Subcutaneous abdominal adipose tissue (tissue), 5 donors: ENCODE data around the gene TMPRSS2.

ENCODE experiments used
- H3K27ac ChIP-seq: one replicate; pipeline ENCODE4 v1.7.0; 2013; ENCODE audit warnings: low read depth, mild to moderate bottlenecking, inconsistent platforms, low read length, moderate library complexity
- H3K27me3 ChIP-seq, 5 donors: one replicate each; pipeline ENCODE4 v1.7.0; 2013; ENCODE audit warnings: low read length in 5 of 5, inconsistent platforms in 1 of 5; ENCODE audit not compliant: control insufficient read depth in 5 of 5, insufficient read depth in 4 of 5
- H3K36me3 ChIP-seq, 5 donors: one replicate each; pipeline ENCODE4 v1.7.0; 2013; ENCODE audit warnings: low read length in 5 of 5; ENCODE audit not compliant: control insufficient read depth in 5 of 5, insufficient read depth in 5 of 5
- H3K4me1 ChIP-seq, 5 donors: one replicate each; pipeline ENCODE4 v1.7.0; 2013; ENCODE audit warnings: low read length in 5 of 5, mild to moderate bottlenecking in 3 of 5, moderate library complexity in 1 of 5; ENCODE audit not compliant: control insufficient read depth in 5 of 5, insufficient read depth in 5 of 5
- H3K4me3 ChIP-seq, 5 donors: one replicate each; pipeline ENCODE4 v1.7.0; 2013; ENCODE audit warnings: low read length in 5 of 5, low read depth in 1 of 5
- H3K9ac ChIP-seq, 5 donors: one replicate each; pipeline ENCODE4 v1.7.0; 2013; ENCODE audit warnings: low read length in 5 of 5, mild to moderate bottlenecking in 4 of 5, moderate library complexity in 3 of 5
- H3K9me3 ChIP-seq, 5 donors: one replicate each; pipeline ENCODE4 v1.7.0; 2013; ENCODE audit warnings: low read length in 5 of 5; ENCODE audit not compliant: control insufficient read depth in 5 of 5
- donor health status: healthy.
- donor health status: healthy.
- donor health status: healthy.
- donor health status: healthy.
- donor health status: healthy.

TMPRSS2 gene

DNA sequence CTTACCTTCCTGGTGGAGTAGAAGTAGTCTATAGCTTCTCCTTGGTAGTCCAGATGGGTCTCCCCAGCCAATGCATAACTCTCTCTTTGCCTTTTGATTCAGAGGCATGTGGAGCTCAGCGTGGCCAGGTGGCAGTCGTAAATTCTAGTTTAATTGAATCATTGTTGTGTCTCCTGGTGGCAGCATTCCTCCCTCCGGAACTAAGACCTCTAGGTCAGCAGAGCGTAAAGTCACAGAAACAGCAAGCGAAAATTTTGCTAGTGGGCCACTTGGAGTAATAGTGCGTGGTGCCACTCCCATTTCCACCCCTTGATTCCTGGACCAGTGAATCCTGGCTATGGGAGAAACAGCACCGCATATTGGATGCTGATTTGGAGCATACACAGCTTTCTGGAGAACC is 3.9 kb upstream of the TMPRSS2 start:
- no peak overlapping the region for H3K9ac ChIP-seq
- no peak overlapping the region for H3K4me3 ChIP-seq
- H3K4me1 ChIP-seq, result peaks cover 0 to 7% (median 2%) of the 10 kb centered on the region in 5 donors
- H3K27me3 ChIP-seq, result peaks cover 15 to 33% (median 27%) of the 10 kb centered on the region in 5 donors
- no peaks in the 10 kb centered on the region for H3K9me3 ChIP-seq
- H3K36me3 ChIP-seq, result no peaks in the 10 kb centered on the region
- no peak overlapping the region for H3K27ac ChIP-seq

DNA sequence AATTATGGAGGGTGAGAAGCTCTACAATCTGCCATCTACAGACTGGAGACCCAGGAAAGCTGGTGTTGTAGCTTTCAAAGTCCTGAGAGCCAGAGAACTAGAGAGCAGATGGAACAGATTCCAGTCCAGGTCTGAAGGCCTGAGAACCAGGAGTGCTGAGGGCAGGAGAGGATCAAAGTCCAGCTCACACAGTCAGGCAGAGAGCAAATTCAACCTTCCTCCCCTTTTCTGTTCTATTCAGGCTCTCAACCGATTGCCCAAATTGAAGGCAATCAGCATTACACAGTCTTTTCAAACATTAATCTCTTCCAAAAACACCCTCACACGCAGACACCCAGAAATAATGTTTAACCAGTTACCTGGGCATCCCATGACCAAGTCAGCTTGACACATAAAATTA is 2.5 kb upstream of the TMPRSS2 start:
- H3K9ac ChIP-seq, result no peak overlapping the region
- H3K4me3 ChIP-seq, result no peak overlapping the region
- H3K36me3 ChIP-seq, result no peaks in the 10 kb centered on the region
- peaks cover 29 to 46% (median 34%) of the 10 kb centered on the region in 5 donors for H3K27me3 ChIP-seq
- no peaks in the 10 kb centered on the region for H3K9me3 ChIP-seq
- H3K4me1 ChIP-seq, result peaks cover 0 to 7% (median 3%) of the 10 kb centered on the region in 5 donors
- H3K27ac ChIP-seq, result no peak overlapping the region

DNA sequence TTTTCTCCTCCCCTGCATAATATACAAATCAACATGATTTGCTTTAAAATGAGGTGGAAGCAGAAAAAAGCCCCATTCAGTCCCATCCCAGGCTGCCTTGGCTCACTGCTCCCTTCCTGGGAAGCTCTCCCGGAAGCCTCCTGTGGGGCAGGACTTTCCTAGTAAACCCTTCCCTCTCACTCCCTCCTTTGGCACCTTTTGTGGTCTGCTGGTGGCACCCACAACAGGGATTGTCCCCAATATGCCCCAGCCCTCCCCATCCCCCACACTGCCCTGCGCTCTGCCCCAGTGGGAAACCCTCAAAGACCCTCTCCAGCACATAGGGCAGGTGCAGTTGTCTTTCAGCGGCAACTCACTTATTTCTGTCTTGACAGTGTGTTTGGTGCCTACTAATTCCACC is 1.8 kb upstream of the TMPRSS2 start:
- H3K9me3 ChIP-seq, result no peaks in the 10 kb centered on the region
- H3K27me3 ChIP-seq, result peaks cover 30 to 50% (median 37%) of the 10 kb centered on the region in 5 donors
- H3K27ac ChIP-seq, result no peak overlapping the region
- H3K4me1 ChIP-seq, result peaks cover 0 to 7% (median 3%) of the 10 kb centered on the region in 5 donors
- H3K36me3 ChIP-seq, result no peaks in the 10 kb centered on the region
- no peak overlapping the region for H3K9ac ChIP-seq
- H3K4me3 ChIP-seq, result no peak overlapping the region

DNA sequence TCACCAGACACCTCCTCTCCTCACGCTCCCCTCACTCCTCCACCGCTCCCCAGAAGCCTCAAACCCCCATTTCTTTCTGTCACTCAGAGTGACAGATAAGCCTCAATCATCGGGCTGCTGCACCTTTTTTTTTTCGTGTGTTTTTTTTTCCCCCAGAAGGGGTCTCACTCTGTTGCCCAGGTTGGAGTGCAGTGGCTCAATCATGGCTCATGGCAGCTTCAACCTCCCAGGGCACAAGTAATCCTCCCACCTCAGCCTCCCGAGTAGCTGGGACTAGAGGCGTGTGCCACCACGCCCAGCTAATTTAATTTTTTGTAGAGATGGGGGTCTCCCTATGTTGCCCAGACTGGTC is 1.2 kb upstream of the TMPRSS2 start:
- Histone ChIP-seq H3K4me1 (peaks cover 0 to 7% (median 3%) of the 10 kb centered on the region in 5 donors), H3K9ac (no peak overlapping the region), H3K36me3 (no peaks in the 10 kb centered on the region), H3K4me3 (no peak overlapping the region), H3K9me3 (no peaks in the 10 kb centered on the region), H3K27ac (no peak overlapping the region), H3K27me3 (peaks cover 30 to 54% (median 37%) of the 10 kb centered on the region in 5 donors)

DNA sequence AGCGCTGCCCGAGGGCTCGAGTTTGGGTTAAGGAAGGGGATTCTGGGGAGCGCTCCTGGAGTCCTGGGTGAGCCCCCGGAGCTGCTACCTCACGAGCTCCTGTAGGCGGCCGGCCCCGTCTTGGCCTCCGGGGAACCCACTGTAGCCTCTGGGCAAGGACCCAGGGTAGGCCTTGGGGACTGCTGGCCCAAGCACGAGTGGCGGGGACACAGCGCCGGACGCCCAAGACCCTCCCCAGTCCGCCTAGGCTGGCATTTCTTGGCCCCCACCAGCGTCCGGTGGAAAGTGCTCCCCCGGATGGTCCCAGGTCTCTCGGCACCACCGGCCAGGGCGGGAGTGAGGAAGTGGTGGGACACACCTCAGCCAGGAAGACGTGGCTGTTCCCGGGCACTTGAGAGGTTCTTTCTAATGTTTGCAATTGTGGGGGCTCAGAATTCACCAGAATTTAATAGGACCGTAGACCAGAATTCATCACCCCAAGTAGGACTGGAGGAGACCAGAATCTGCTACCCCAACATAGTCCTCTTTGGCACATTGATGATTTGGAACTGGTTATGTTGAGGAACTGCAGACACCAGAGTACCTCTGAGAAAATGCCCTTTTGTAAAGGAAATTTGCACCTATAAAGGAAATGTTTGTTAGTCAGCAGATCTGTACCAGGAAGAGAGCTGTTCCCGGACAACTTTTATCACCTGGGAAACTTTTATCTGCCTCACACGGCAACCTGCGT is 622 bp upstream of the TMPRSS2 start:
- Histone ChIP-seq H3K4me1 (peaks cover 0 to 7% (median 3%) of the 10 kb centered on the region in 5 donors), H3K9ac (no peak overlapping the region), H3K36me3 (no peaks in the 10 kb centered on the region), H3K27ac (no peak overlapping the region), H3K27me3 (peaks cover 30 to 55% (median 37%) of the 10 kb centered on the region in 5 donors), H3K4me3 (no peak overlapping the region), H3K9me3 (no peaks in the 10 kb centered on the region)

DNA sequence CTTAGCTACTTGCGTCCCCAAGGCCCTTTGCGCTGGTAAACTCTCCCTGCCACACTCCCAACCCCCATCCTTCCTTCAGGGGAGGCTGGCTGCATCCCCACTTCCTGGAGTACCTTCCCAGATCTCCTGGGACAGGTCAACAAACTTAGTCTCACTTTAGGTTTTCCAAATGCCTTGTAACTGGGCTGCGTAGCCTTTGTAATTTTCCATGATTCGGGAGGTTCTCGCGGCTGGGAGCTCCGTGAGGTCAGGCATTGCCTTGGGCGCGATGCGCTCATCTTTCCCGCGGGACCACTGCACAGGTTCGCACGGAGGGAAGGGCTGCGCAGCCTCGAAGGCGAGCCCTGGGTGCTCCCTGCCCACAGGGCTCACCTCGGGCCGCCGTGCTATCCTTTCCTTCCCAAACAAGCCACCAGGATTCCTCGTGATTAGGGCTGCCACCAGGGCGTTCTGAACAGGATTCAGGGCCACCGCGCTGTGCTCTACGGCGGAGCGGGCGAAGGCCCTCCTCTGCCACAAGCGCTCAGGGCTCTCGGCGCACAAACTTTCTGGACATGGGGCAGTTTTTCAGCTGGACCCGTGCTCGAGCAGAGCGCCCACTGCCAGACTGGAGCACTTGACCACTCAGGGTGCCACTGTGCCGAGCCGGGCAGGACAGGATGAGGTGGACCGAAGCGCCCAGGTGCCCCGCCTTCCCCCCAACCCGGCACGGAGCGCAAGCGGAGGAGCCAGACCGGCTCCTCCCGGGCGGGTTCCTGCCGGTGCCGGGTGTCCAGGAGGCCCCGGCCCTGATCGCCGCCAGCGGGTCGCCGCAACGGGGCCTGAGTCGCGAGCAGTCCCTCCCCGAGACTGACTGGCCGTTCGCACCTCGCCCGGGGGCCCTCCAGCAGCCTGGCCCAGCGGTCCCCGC is 1.1 kb downstream of the TMPRSS2 start:
- Histone ChIP-seq H3K27me3 (peaks cover 26 to 58% (median 37%) of the 10 kb centered on the region in 5 donors), H3K36me3 (no peaks in the 10 kb centered on the region), H3K9ac (no peak overlapping the region), H3K9me3 (no peaks in the 10 kb centered on the region), H3K4me1 (peaks cover 0 to 7% (median 3%) of the 10 kb centered on the region in 5 donors), H3K27ac (no peak overlapping the region), H3K4me3 (no peak overlapping the region)

DNA sequence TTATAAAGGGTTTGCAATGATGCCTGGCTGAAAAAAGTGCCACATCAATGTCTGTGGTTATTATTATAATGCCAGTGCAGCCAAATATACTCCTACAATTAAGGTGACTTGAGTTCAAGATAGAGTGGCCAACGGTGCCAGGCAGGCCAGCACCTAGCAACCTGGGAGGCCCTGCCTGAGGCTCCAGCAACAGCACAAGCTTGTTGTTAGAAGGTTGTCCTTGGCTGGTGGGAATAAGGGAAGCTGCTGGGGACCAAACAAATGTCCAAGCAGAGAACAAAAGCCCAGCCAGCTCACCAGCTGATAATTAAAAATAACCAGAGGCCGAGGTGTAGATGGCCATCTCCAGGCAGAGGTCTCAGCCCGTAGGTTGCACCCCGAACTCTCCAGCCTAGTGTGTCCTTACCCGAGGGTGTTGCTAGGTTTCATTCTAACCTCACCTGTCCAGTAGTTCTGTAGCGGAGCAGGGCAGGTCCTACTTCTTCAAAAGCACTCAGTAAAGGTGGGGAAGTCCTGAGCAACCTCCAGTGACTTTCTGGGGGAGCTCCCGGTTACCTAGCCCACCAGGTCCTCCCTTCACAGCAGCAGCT is 1.9 kb downstream of the TMPRSS2 start:
- peaks cover 0 to 7% (median 3%) of the 10 kb centered on the region in 5 donors for H3K4me1 ChIP-seq

DNA sequence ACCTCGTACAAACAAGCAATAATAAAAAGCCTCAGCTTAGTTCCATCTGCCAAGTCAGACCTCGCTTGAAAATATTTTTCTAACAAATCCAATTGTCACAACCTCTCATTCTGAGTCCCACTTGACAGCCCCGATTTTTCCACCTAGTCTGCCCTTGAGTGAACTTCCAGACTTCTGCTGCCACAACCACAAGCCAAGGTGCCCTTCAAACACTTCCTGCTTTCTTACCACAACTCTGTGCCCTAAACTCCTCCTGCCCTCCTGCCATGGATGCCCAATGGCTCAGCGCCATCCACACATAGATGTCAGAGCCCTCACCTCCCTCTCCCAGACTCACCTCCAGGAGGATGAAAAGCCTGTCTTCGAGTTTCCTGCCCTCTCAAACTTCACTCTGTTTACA is 3.9 kb downstream of the TMPRSS2 start:
- Histone ChIP-seq H3K4me3 (no peak overlapping the region), H3K36me3 (no peaks in the 10 kb centered on the region), H3K4me1 (peaks cover 0 to 7% (median 3%) of the 10 kb centered on the region in 5 donors), H3K9ac (no peak overlapping the region), H3K27ac (no peak overlapping the region), H3K9me3 (no peaks in the 10 kb centered on the region), H3K27me3 (peaks cover 20 to 59% (median 40%) of the 10 kb centered on the region in 5 donors)

More for the DNA sequence above, 1.9 kb downstream of the TMPRSS2 start:
- Histone ChIP-seq H3K36me3 (no peaks in the 10 kb centered on the region), H3K9me3 (no peaks in the 10 kb centered on the region), H3K9ac (no peak overlapping the region), H3K27ac (no peak overlapping the region), H3K27me3 (peaks cover 24 to 59% (median 40%) of the 10 kb centered on the region in 5 donors), H3K4me3 (no peak overlapping the region)

DNA sequence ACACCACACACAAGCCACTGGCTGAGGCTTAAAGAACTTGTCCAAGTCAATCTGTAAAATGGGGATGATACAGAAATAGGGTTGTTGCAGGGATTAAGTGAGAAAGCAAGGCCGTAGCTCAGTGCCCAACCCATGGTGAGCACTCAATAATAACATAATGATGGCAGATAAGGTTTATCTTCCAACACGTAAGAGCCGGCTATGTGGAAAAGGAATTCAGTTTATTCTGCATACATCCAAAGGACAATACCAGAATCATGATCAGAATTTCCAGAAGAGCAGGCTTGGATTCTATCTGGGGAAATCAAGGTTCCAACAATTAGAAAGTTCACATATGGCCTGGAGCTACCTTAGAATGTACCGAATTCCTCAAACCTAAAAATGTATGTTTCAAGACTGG is 4.6 kb downstream of the TMPRSS2 start:
- Histone ChIP-seq H3K27ac (no peak overlapping the region), H3K36me3 (no peaks in the 10 kb centered on the region), H3K27me3 (peaks cover 15 to 52% (median 36%) of the 10 kb centered on the region in 5 donors), H3K4me1 (peaks cover 0 to 7% (median 3%) of the 10 kb centered on the region in 5 donors), H3K9me3 (no peaks in the 10 kb centered on the region), H3K9ac (no peak overlapping the region), H3K4me3 (no peak overlapping the region)
